B cell (primary cell): ENCODE data around the gene TSPAN32. TPM values are rescaled to one million over a fixed set of nuclear protein-coding genes. Genes with fewer than 3 reads are reported as not detected.

Source experiments
- polyA plus RNA-seq: library from polyadenylated mRNA; depleted of rRNA; stranded (reverse); fragments of >200 nt; gene quantifications from 2 replicates; pipeline ENCODE4 v1.2.3, GENCODE V29; 2012
- small RNA-seq: library from RNA; depleted of rRNA; stranded (forward); fragments of <200 nt; gene quantifications from one replicate; pipeline ENCODE3, GENCODE V24; 2012; ENCODE audit warnings: low replicate concordance, low read depth; ENCODE audit not compliant: insufficient read length
- total RNA-seq, 2 donors: library from RNA; stranded (reverse); fragments of 120-200 nt in 1 of 2; gene quantifications; 1 replicate in 1 of 2; 2 replicates in 1 of 2; pipeline versions ENCODE4 v1.2.3 to v1.2.4, GENCODE V29; 2013 to 2022

Gene TSPAN32
- total and polyA plus RNA-seq, 2 donors (not counting 1 experiment from before 2014, with no cell fraction given) = 22.2 to 75.9 TPM

Small RNA genes lying within 50 kb of the gene (small RNA-seq; reads per million reads assigned to genes)
- gene RNU6-878P = not detected

Other genes with a start within 250 kb of the TSPAN32 start
- not detected in 2 replicates for gene IGF2, start 162.6 kb upstream of the TSPAN32 start, total RNA-seq
- not detected in 2 replicates for gene IGF2, start 162.6 kb upstream of the TSPAN32 start, polyA plus RNA-seq
- gene INS, start 140.8 kb upstream of the TSPAN32 start, total RNA-seq = not detected in 2 replicates
- gene INS, start 140.8 kb upstream of the TSPAN32 start, polyA plus RNA-seq = not detected in 2 replicates
- gene TH, start 130.2 kb upstream of the TSPAN32 start, total RNA-seq = not detected in 2 replicates
- not detected in 2 replicates for gene TH, start 130.2 kb upstream of the TSPAN32 start, polyA plus RNA-seq
- 2.0 and 2.2 TPM in 2 replicates for gene ASCL2, start 31.4 kb upstream of the TSPAN32 start, total RNA-seq
- 1.6 and 2.1 TPM in 2 replicates for gene ASCL2, start 31.4 kb upstream of the TSPAN32 start, polyA plus RNA-seq
- gene C11orf21, start 95 bp upstream of the TSPAN32 start, total RNA-seq = 21.9 and 22.8 TPM in 2 replicates
- gene C11orf21, start 95 bp upstream of the TSPAN32 start, polyA plus RNA-seq = 38.9 and 72.4 TPM in 2 replicates
- 253 and 262 TPM in 2 replicates for gene CD81, start 75.3 kb downstream of the TSPAN32 start, total RNA-seq
- 361 and 380 TPM in 2 replicates for gene CD81, start 75.3 kb downstream of the TSPAN32 start, polyA plus RNA-seq
- 57.5 and 59.5 TPM in 2 replicates for gene TSSC4, start 98.7 kb downstream of the TSPAN32 start, total RNA-seq
- gene TSSC4, start 98.7 kb downstream of the TSPAN32 start, polyA plus RNA-seq = 49.4 and 50.5 TPM in 2 replicates
- gene TRPM5, start 142.5 kb downstream of the TSPAN32 start, total RNA-seq = not detected in 2 replicates
- 0.03 and 0.16 TPM in 2 replicates for gene TRPM5, start 142.5 kb downstream of the TSPAN32 start, polyA plus RNA-seq
- 28.8 and 31.9 TPM in 2 replicates for gene KCNQ1, start 143.0 kb downstream of the TSPAN32 start, total RNA-seq
- 15.3 and 21.5 TPM in 2 replicates for gene KCNQ1, start 143.0 kb downstream of the TSPAN32 start, polyA plus RNA-seq